NCI-H2081 (cell line): ENCODE measurements around the gene NKIRAS1.
"Not testable (repeated sequence)": the region's sequence is repeated elsewhere in the genome, so short reads cannot be mapped to it uniquely, and the experiment has no call there.

ENCODE experiments used
- DNase-seq, 2 experiments: peaks; one replicate each; lab custom pipeline; 2025; lab: John Stamatoyannopoulos, UW

Gene NKIRAS1

DNA sequence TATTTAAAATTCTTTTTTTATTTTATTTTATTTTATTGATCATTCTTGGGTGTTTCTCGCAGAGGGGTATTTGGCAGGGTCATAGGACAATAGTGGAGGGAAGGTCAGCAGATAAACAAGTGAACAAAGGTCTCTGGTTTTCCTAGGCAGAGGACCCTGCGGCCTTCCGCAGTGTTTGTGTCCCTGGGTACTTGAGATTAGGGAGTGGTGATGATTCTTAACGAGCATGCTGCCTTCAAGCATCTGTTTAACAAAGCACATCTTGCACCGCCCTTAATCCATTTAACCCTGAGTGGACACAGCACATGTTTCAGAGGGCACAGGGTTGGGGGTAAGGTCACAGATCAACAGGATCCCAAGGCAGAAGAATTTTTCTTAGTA lies 46.1 kb downstream of the NKIRAS1 start:
- DNase-seq, result not testable (repeated sequence)

DNA sequence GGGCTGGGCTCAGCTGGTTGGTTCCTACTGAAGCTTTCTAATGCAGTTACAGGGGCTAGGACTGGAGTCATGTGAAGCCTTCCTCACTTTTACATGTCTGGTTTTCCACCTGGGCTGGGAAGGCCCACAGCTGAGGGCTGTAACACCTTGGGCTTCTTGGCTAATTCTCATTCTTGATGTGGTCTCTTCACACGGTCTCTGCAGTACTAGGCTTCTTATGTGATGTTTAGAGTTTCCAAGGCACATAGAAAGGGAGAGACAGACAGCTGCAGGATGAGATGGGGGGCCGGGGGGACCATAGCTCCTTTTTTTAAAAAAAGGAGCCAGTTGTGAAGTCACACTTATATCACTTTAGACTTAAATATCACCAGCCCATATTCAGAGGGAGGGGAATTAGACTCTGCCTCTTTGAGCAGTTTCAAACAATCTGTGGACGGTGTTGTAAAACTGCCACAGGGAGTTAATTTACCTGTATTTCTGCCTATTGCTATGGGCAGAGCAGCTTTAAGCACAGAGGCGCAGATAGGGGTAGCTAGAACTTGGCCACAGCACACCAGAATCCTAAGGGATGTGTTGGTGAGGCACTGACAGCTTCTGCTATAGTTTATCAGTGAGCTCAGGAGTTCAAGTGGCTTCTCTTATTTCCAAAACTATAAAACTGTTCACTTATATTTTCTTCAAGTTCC lies 46.7 kb downstream of the NKIRAS1 start:
- DNase-seq, result no peak

DNA sequence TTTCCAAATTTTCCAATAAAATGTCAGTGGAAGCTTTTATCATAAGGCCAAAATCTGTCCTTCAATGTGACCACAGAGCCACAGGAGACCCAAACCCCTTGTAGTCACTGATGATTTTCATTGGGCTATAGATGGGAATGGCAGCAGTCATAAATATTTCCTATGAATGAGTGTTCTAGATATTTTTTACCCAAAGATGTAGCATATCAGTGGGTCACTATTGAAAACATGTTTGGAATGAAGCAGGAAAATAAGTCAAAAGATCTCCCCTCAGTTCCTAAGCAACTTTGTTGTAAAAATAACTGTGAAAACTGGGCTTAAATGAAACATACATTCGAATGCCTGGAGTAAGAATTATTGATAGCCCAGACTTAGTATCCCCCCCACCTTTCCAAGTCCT lies 49.0 kb downstream of the NKIRAS1 start:
- no peak for DNase-seq

DNA sequence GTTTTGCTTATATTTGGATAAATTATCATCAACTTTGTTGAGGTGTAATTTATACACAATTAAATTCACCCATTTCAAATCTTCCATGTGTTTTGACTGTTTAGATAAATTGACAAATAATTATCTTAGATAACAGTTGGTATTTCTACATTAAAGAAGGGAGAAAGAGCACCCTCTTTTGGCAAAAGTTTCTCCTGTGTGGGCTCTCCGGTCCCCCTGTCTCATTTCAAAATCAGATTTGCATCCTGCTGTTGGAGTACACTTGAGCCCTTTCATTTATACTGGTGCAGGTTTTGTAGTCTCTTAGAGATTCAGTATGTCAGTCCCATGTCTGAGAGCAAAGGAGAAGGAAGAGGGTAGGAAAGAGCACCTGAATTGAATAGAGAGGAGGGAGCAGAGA lies 49.4 kb downstream of the NKIRAS1 start:
- no peak for DNase-seq

DNA sequence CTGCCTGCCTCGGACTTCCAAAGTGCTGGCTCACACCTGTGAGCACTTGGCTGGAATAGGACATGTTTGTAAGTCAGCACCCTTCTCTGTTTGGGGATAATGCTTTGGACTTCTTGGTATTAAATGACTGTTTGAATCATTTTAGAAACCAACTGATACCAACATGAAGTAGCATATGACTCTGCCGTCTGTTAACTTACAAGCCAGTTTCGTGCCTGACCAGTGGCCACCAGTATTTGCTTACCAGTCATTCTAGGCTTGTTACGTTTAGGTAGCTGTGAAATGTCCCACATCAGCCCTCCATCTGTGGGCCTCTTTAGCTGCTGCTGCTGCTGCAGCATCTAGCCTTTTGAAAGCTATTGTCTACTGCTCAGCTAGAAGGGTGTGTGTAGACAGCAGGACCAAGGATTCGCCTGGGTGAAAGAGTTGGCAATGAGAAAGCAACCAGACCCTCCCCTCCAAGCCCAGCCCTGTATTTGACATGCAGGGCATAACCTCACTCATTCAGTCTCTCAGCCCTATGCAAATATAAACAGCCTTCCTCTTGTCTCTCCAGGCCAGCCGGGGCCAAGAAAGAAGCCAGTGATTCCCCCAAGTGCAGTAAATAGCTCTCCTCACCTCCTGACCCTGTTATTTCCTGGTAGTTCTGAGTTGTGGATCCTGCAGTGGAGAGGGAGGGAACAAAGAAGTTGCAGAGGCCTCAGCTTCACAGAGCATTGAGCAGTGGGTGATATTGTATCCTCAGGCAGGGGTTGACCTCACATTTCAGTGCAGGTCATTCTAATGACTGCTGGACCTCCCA lies 51.0 kb downstream of the NKIRAS1 start:
- DNase-seq, result no peak

DNA sequence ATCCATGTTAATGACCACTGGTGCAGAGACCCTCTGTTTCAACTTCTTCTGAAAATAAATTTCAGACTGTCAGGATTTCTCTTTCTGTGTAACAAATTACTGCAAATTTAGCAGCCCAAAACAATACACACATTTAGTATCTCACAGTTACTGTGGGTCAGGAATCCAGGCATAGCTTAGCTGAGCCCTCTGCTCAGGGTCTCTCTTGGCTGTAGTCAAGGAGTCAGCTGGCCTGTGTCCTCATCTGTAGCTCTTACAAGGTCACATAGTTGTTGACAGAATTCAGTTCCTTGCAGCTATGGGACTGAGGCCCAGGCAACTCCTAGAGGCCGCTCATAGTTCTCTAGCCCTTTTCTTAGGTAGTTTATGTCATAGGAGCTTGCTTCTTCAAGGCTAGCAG lies 51.9 kb downstream of the NKIRAS1 start:
- DNase-seq, result no peak

DNA sequence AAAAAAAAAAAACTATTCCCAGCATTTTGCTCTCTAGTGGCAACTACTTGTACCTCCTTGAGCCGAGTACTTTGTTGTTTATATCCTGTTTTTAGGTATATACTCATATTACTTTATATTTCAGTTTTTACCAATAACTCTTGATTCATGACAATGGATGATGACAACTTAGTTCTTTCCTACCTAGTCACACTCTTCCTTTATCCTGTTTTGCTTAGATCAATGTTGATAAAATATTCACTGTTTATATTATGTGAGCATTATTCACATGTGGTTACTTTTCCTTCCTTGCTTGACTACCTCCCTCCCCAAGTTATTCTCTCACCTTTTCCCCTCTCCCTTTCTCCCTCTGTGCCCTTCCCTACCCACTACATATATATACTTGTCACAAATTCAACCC lies 53.7 kb downstream of the NKIRAS1 start:
- DNase-seq, result no peak

DNA sequence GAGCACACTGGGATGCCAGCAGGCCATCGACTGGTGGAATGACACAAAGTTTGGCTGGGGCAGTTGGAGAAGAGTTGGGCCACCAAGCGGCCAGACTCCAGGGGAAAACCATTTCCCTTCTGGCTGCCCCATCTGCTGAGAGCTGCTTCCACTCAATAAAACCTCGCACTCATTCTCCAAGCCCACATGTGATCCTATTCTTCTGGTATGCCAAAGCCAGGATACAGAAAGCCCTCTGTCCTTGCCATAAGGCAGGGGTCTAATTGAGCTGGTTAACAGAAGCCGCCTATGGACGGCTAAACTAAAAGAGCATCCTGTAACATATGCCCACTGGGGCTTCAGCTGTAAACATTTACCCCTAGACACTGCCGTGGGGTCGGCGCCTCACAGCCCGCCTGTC lies 55.1 kb downstream of the NKIRAS1 start:
- no peak for DNase-seq

DNA sequence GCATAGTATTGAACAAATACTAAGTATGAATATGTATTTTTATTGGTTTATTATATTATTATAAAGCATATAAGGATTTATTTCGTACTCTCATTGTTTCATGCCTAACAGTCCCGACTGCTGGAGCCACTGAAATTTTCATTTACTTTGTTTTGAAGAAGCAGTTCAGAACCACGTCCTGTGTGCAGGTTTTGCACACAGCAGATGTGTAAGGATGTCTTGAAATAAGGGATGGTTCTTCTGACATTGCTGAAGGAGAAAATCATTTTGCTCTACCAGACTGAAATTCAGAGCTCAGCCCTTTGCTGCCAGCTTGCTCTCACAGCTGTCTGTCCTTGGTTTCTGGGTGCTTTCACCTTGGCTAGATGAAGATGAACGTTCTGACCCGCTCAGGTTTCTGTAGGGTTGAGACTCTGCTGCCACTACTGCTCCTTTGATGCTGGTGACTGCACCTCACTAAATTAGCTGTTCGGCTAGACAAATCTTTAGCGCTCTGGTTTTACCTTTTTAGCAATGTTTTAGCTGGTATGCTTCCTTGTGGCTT lies 56.9 kb downstream of the NKIRAS1 start:
- DNase-seq, result no peak

DNA sequence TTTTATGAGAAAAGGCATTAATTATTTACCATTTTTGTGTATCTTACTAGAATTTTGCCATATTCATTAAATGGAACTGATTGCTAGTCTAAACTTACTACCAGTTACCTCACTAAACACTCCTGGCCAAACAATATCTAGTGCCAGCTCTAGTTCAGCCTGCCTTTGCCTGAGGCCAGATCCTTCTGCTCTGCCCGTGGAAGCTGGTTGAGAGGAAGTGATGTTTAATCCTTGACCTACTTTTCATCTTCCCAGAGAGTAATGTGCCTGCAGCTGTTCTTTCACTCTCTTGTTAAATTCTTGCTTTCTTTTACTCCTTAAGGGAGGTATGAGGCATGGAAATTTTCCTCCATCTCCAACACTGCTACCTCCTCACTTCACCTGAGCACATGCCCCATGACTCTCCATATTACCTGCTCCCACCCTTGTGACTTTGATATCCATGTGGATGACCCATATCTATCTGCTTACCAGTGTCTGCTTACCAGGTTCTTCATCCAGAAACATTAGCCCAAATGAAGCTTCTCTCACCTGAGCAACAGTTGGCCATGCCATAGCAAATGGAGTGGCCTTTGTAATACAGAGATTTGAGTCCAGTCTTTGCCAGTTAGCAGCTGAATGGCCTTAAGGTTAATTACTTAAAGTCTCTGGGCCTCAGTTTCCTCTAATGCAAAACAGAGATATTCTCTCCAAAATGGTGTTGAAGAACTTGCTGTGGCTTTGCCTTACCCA lies 57.6 kb downstream of the NKIRAS1 start:
- DNase-seq, result no peak

DNA sequence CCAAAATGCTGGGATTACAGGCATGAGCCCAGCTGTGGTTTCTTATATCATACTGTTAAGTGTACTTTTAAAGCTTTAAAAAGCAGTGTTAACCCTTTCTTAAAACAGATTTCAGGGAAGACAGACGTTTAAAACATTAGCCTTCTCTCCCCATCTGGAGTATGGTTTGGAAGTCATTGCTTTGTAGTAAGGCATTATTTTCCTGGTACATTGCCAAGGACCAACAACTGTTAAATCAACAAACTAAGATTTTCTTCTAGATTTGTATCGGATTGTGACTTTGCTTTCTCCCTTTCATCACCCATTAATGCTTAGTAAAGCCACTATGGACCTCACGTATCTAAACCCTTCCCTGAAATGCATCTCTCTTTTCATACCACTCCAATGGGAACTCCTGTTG lies 60.5 kb downstream of the NKIRAS1 start:
- DNase-seq, result no peak

DNA sequence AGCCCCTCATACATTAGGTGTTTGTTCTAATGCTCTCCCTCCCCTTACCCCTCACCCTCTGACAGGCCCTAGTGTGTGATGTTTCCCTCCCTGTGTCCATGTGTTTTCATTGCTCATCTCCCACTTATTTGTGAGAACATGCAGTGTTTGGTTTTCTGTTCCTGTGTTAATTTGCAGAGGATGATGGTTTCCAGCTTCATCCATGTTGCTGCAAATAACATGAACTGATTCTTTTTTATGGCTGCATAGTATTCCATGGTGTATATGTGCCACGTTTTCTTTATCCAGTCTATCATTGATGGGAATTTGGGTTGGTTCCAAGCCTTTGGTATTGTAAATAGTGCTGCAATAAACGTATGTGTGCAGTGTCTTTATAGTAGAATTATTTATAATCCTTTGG lies 67.3 kb downstream of the NKIRAS1 start:
- not testable (repeated sequence) for DNase-seq

DNA sequence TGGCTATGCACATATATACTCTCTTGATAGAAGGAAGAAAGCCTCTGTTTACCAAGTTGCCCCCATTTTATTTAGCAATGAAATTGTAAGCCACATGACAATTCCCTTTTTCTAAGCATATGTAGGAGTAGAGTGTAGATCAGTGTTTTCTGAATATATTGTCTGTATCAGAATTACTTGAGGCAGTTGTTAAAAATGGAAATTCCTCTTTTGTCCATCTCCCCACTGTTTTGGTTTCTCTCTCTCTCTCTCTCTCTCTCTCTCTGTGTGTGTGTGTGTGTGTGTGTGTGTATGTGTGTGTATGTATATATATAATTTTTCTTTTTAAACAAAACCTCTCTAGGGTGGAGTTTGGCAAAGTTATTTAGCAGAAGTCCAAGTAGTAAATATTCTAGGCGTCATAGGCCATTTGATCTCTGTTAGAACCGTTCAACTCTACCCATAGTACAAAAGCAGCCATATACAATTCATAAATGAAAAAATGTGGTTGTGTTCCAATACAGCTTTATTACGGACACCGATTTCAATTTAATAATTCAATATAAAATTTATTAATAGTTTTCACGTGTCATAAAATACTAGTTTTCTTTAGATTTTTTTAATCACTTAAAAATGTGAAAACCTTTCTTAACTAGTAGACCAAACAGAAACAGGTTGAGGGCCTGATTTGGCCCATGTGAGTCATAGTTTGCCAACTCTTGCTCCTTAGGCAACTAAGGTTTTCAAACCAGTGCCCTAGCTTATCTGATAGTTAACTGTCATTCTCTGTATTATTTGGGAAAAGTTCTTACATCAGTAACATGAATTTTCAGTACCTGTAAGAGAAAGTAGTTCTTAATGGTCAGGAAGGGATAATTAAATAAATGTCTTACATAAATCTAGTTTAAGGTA lies 71.2 kb downstream of the NKIRAS1 start:
- DNase-seq, result no peak

DNA sequence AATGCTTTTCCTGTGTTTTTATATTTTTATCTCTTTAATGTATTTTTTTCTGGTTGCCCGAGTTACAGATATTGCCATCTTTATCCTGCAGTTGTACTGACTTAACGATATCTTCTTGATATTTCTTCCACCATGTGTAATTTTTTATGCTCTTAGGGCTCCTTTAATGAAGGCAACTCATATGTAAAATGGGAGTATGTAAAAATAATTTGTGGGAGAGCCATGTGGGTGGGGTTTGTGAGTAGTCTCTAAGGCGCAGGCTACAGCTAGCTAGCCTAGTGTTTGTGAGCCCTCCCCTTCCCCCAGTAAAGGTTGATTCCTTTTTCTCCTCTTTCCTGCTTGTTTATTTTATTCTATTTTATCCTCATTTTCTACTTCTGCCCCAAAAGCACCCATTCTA lies 72.9 kb downstream of the NKIRAS1 start:
- no peak for DNase-seq
